Measurements from ENCODE around the gene GID4.

Gene GID4

GRCh38 chr17:18105595-18105994, 66.4 kb downstream of the GID4 start:
- no peak for DNase-seq

GRCh38 chr17:18106211-18106610, 67.0 kb downstream of the GID4 start:
- no peak for DNase-seq

GRCh38 chr17:18107061-18107790, 68.0 kb downstream of the GID4 start:
- DNase-seq, result no peak

GRCh38 chr17:18107971-18108370, 68.8 kb downstream of the GID4 start:
- no peak for DNase-seq

- DNase-seq, result no peak
Measured at GRCh38 chr17:18108401-18109312, 69.4 kb downstream of the GID4 start, which contains the start of gene MYO15A. TSS of gene MYO15A (plus strand) at chr17:18108756. CDS start at chr17:18118801, 10,045 bp downstream.

GRCh38 chr17:18109935-18110485, 70.8 kb downstream of the GID4 start:
- DNase-seq, result no peak

- no peak for DNase-seq
Measured at GRCh38 chr17:18110636-18111145, 71.5 kb downstream of the GID4 start.

GRCh38 chr17:18111330-18111971, 72.2 kb downstream of the GID4 start:
- no peak for DNase-seq

GRCh38 chr17:18115517-18115916, 76.3 kb downstream of the GID4 start:
- DNase-seq, result no peak

GRCh38 chr17:18116078-18116477, 76.9 kb downstream of the GID4 start:
- DNase-seq, result no peak

- DNase-seq, result no peak
Measured at GRCh38 chr17:18117533-18117932, 78.3 kb downstream of the GID4 start.

Measured in stimulated activated CD4-positive, alpha-beta T cell treated with anti-CD3 and anti-CD28 coated beads, Interleukin-4, amount 100 ng/mL, for 4 hours (primary cell).